K562 (cell line): ENCODE results near the gene RCSD1. TPM values are rescaled to one million over a fixed set of nuclear protein-coding genes. Genes with fewer than 3 reads are reported as not detected.

Experiments
- ATAC-seq: fragments of 200-7000 bp; cut with Tn5 transposase; 3 replicates; pipeline ENCODE4 v1.9.1; 2020; ENCODE audit warnings: moderate library complexity
- BruUV-seq: library from RNA; stranded (reverse); fragments of 400-500 nt; replicated peaks from 2 replicates; lab custom pipeline; 2021; lab: Mats Ljungman, UMichigan
- CTCF ChIA-PET: fragments of 300-600 bp; formaldehyde crosslinking; extraction: SDS; loops from one replicate; lab custom pipeline; 2021; ENCODE audit warnings: low intra/inter-chr PET ratio; lab: Yijun Ruan, JAX
- POLR2A ChIA-PET: fragments of 300-600, 350-650 bp; sonication (Branson Sonifier 250); formaldehyde crosslinking; extraction: SDS; loops from one replicate; lab custom pipeline; 2021; ENCODE audit warnings: antibody characterized with exemption, inconsistent platforms; lab: Yijun Ruan, JAX
- DNase-seq, 4 experiments: peaks; one replicate each; pipeline versions ENCODE4 v3.0.0 to v3.0.0-alpha.2; 2011 to 2018; ENCODE audit warnings: low spot score in 3 of 4, mixed read lengths in 3 of 4; ENCODE audit errors: extremely low read depth in 1 of 4
- FAIRE-seq: peaks from 2 replicates; lab custom pipeline; 2011; peaks lifted over from hg19 to GRCh38; lab: Jason Lieb, UNC
- H2AFZ ChIP-seq: 2 replicates; pipeline ENCODE4 v1.6.0; 2011; ENCODE audit warnings: low read depth, low read length, control low read depth, inconsistent platforms
- H3K27ac ChIP-seq: fragments of 200-600 bp; 3 replicates; pipeline ENCODE4 v1.8.0; 2011; ENCODE audit warnings: low read depth, mild to moderate bottlenecking, control low read depth, inconsistent platforms, low read length, moderate library complexity, mixed read lengths; ENCODE audit errors: extremely low read depth
- H3K27me3 ChIP-seq, 2 experiments: fragments of 300-600 bp in 1 of 2; 2 replicates in 1 of 2; 3 replicates in 1 of 2; pipeline versions ENCODE4 v1.6.0 to v1.8.0; 2011; ENCODE audit warnings: inconsistent platforms in 2 of 2, low read length in 2 of 2, mild to moderate bottlenecking in 1 of 2, mixed read lengths in 1 of 2, moderate library complexity in 1 of 2; ENCODE audit not compliant: control insufficient read depth in 2 of 2, insufficient read depth in 2 of 2
- H3K36me3 ChIP-seq: fragments of 300-600 bp; 3 replicates; pipeline ENCODE4 v1.8.0; 2011; ENCODE audit warnings: mild to moderate bottlenecking, low read length, inconsistent platforms; ENCODE audit not compliant: control insufficient read depth, insufficient read depth
- H3K4me1 ChIP-seq, 2 experiments: fragments of 200-600 bp in 1 of 2; replicated peaks in 1 of 2; 2 replicates in 1 of 2; 3 replicates in 1 of 2; pipeline versions ENCODE4 v1.5.1 to v1.8.0; 2011; ENCODE audit warnings: inconsistent platforms in 2 of 2, low read length in 2 of 2, mild to moderate bottlenecking in 1 of 2, mixed read lengths in 1 of 2, moderate library complexity in 1 of 2; ENCODE audit not compliant: control insufficient read depth in 2 of 2, insufficient read depth in 2 of 2
- H3K4me2 ChIP-seq: 2 replicates; pipeline ENCODE4 v1.6.1; 2011; ENCODE audit warnings: low read length, control low read depth, inconsistent platforms, mixed read lengths; ENCODE audit not compliant: insufficient read depth
- H3K4me3 ChIP-seq: fragments of 200-600 bp; sonication (generic), shearing (Covaris generic); 2 replicates; pipeline ENCODE4 v1.5.1; 2016; ENCODE audit warnings: control low read depth, inconsistent platforms
- H3K79me2 ChIP-seq: fragments of 200-600 bp; 3 replicates; pipeline ENCODE4 v1.8.0; 2011; ENCODE audit warnings: low read length, inconsistent platforms; ENCODE audit not compliant: control insufficient read depth, insufficient read depth
- H3K9ac ChIP-seq, 2 experiments: 2 replicates each; pipeline versions ENCODE4 v1.6.0 to v1.6.1; 2011; ENCODE audit warnings: low read depth in 2 of 2, low read length in 2 of 2, control low read depth in 1 of 2, inconsistent platforms in 1 of 2, mild to moderate bottlenecking in 1 of 2, mixed read lengths in 1 of 2; ENCODE audit not compliant: insufficient read depth in 1 of 2
- H3K9me1 ChIP-seq: one replicate; pipeline ENCODE4 v1.6.0; 2011; ENCODE audit warnings: inconsistent platforms, mild to moderate bottlenecking, low read length, moderate library complexity; ENCODE audit not compliant: control insufficient read depth, insufficient read depth
- H3K9me3 ChIP-seq: replicated peaks from 2 replicates; pipeline ENCODE4 v1.5.1; 2011; ENCODE audit warnings: low read depth, low read length, inconsistent platforms; ENCODE audit not compliant: control insufficient read depth, insufficient read depth
- H4K20me1 ChIP-seq: replicated peaks from 2 replicates; pipeline ENCODE4 v1.6.1; 2011; ENCODE audit warnings: low read length, inconsistent platforms, mixed read lengths; ENCODE audit not compliant: control insufficient read depth, insufficient read depth
- ATF4 ChIP-seq: fragments of 450-650 bp; formaldehyde crosslinking; IDR thresholded peaks from 2 replicates; pipeline ENCODE4 v1.4.0; 2022; ENCODE audit warnings: mild to moderate bottlenecking, moderate library complexity
- BRF2 ChIP-seq: IDR thresholded peaks from 3 replicates; pipeline ENCODE4 v1.6.1; 2011; ENCODE audit warnings: borderline replicate concordance, mild to moderate bottlenecking; ENCODE audit not compliant: insufficient read length, insufficient read depth
- CEBPG ChIP-seq, 3 experiments: fragments of 200-800 bp in 1 of 3; sonication (Bioruptor generic) in 1 of 3; sonication (generic) in 1 of 3; formaldehyde crosslinking in 1 of 3; IDR thresholded peaks in 2 of 3; conservative IDR thresholded peaks in 1 of 3; 2 replicates each; pipeline versions ENCODE4 v1.6.1 to v1.8.0; 2016 to 2022; ENCODE audit warnings: missing compliant biosample characterization in 2 of 3, missing genetic modification characterization in 2 of 3, mild to moderate bottlenecking in 1 of 3, missing genetic modification reagents in 1 of 3
- FOXM1 ChIP-seq, 2 experiments: fragments of 450-650 bp in 1 of 2; sonication (generic) in 1 of 2; formaldehyde crosslinking in 1 of 2; IDR thresholded peaks; 2 replicates each; pipeline versions ENCODE4 v1.6.1 to v1.9.0; 2017 to 2022; ENCODE audit warnings: low read depth in 2 of 2, mild to moderate bottlenecking in 2 of 2, missing genetic modification reagents in 1 of 2, moderate library complexity in 1 of 2
- GATAD2B ChIP-seq: fragments of 450-650 bp; IDR thresholded peaks from 2 replicates; pipeline ENCODE4 v1.6.1; 2017; ENCODE audit warnings: mild to moderate bottlenecking, borderline replicate concordance
- NR2C1 ChIP-seq, 2 experiments: fragments of 450-650 bp; IDR thresholded peaks; 2 replicates each; pipeline ENCODE4 v1.6.1; 2017; ENCODE audit warnings: mild to moderate bottlenecking in 2 of 2, antibody characterized with exemption in 1 of 2, inconsistent platforms in 1 of 2, missing compliant biosample characterization in 1 of 2, missing genetic modification characterization in 1 of 2
- PHF20 ChIP-seq: fragments of 450-650 bp; IDR thresholded peaks from 2 replicates; pipeline ENCODE4 v1.6.1; 2018; ENCODE audit not compliant: partially characterized antibody
- POLR2A ChIP-seq: fragments of 450-650 bp; conservative IDR thresholded peaks from 2 replicates; pipeline ENCODE4 v1.6.1; 2016
- PPARD ChIP-seq: fragments of 250-450 bp; sonication (Bioruptor Pico); IDR thresholded peaks from 2 replicates; pipeline ENCODE4 v1.8.0; 2022; ENCODE audit warnings: inconsistent platforms, mild to moderate bottlenecking, moderate library complexity
- PURB ChIP-seq: sonication (generic); formaldehyde crosslinking; IDR thresholded peaks from 2 replicates; pipeline ENCODE4 v1.9.0; 2021; ENCODE audit warnings: low read depth, mild to moderate bottlenecking, missing genetic modification reagents
- RNF2 ChIP-seq: sonication (generic); IDR thresholded peaks from 2 replicates; pipeline ENCODE4 v1.6.1; 2016
- TCF3 ChIP-seq: sonication (generic); formaldehyde crosslinking; IDR thresholded peaks from 2 replicates; pipeline ENCODE4 v1.4.0; 2020; ENCODE audit warnings: mild to moderate bottlenecking, missing genetic modification reagents
- ZBTB17 ChIP-seq: fragments of 450-650 bp; formaldehyde crosslinking; IDR thresholded peaks from 2 replicates; pipeline ENCODE4 v1.4.0; 2020; ENCODE audit warnings: mild to moderate bottlenecking
- WGBS: fragments of 100-300 bp; shearing (Covaris generic); methylation state at CpG from one replicate; pipeline ENCODE4 v1.1.6; 2016; ENCODE audit warnings: low coverage, mixed read lengths; ENCODE audit not compliant: insufficient coverage; ENCODE audit errors: missing lambda C conversion rate; 5-methylcytosine and 5-hydroxymethylcytosine counted together
- in situ Hi-C: fragments of 300-500 bp; cut with MboI; formaldehyde crosslinking; loops from 4 replicates; pipeline ENCODE4 v1.15.0; 2018; ENCODE audit warnings: inconsistent platforms, mixed read lengths
- intact Hi-C: fragments of 100-400 bp; cut with micrococcal nuclease; formaldehyde crosslinking; loops from 2 replicates; pipeline ENCODE4 v1.14.2; 2022
- polyA plus RNA-seq, 8 experiments: library from polyadenylated mRNA; depleted of rRNA in 4 of 8; stranded (reverse) in 5 of 8; unstranded in 3 of 8; fragments of >200 nt; fragmentation: Nextera tagmentation in 2 of 8; fragmentation: Illumina TruSeq in 1 of 8; extraction: Ambion mirVana in 2 of 8; extraction: Trizol in 1 of 8; gene quantifications; 2 replicates each; pipeline versions ENCODE4 v1.2.1 to v1.2.3, GENCODE V29; 2011 to 2014; ENCODE audit warnings: inconsistent platforms in 1 of 8, missing spikeins in 1 of 8
- total RNA-seq, 7 experiments: library from RNA; depleted of rRNA in 6 of 7; stranded (reverse); fragments of >200 nt in 6 of 7; fragmentation: Illumina TruSeq in 2 of 7; extraction: Trizol in 2 of 7; gene quantifications; 2 replicates each; pipeline versions ENCODE4 v1.2.1 to v1.2.3, GENCODE V29; 2011 to 2021; ENCODE audit warnings: low replicate concordance in 1 of 7
- TF ChIP-seq, protein P1 (sequence below): sonication (generic); formaldehyde crosslinking; IDR thresholded peaks from 2 replicates; pipeline ENCODE4 v1.8.0; 2022; ENCODE audit warnings: mild to moderate bottlenecking, low read depth, missing genetic modification reagents

The RCSD1 gene
- total and polyA plus RNA-seq, 9 of the 15 experiments (the other 6 are each of a cell fraction or from before 2014, with no cell fraction given), result 7.8 to 69.8 (median 45.3) TPM

DNA sequence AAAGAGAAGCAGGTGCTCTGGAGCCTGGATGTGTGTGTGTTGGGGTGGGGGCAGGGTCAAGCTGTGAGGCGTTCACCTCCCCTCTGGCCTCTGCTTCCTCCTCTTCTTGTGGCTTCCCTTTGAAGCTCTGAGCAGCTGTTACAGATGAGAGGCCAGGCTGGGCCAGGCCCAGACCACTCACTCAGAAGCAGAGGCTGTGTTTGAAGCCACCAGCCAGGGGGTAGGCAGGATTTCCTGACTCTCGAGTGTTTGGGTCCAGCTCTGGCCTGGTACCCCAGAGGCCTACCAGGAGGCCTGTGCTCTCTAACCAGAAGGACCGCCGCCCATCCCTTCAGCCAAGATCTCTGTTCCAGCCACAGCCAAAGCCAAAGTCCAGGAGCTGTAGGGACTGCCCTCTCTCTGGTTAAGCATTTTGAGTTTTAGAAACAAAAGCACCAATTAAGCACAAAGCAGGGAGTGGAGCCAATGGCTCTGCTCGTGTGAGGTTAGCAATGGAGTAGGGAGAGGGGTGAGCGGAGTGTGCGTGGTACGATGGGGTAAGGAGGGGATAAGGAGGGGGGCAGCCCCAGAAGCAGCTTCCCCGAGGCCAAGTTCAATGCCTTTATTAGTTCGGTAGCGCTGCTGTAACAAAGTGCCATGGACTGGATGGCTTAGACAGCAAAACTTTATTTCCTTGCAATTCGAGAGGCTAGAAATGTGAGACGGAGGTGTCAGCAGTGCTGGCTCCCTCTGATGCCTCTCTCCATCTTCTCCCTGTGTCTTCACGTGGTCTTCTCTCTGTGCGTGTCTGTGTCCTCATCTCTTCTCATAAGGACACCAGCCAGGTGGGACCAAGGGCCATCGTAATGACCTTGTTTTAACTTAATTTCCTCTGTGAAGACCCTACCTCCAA, 20.5 kb downstream of the RCSD1 start:
- peaks cover 4% of the 10 kb centered on the region; the same call in 2 of the 3 replicates for H3K79me2 ChIP-seq
- peak; percentile 55 for ATAC-seq
- POLR2A ChIA-PET, result interaction anchor here (0.6 to 2.6 kb wide), 8 partner anchors 8 to 33 kb away, joined by 3 to 17 read pairs (median 6); no protein-coding TSS in a partner anchor
- no peak for TF ChIP-seq RNF2
- TF ChIP-seq ZBTB17 (CRISPR knock-in tag), result no peak
- TF ChIP-seq, protein P1, sequence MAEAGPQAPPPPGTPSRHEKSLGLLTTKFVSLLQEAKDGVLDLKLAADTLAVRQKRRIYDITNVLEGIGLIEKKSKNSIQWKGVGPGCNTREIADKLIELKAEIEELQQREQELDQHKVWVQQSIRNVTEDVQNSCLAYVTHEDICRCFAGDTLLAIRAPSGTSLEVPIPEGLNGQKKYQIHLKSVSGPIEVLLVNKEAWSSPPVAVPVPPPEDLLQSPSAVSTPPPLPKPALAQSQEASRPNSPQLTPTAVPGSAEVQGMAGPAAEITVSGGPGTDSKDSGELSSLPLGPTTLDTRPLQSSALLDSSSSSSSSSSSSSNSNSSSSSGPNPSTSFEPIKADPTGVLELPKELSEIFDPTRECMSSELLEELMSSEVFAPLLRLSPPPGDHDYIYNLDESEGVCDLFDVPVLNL, result no peak
- TF ChIP-seq CEBPG (CRISPR knock-in tag; IDR thresholded peaks at IDR 0.05), result no peak
- no peak for TF ChIP-seq CEBPG (tag; conservative IDR thresholded peaks at IDR 0.05 in 1 of 2, IDR thresholded peaks at IDR 0.05 in 1 of 2)
- TF ChIP-seq TCF3, result no peak
- no peak for TF ChIP-seq POLR2A
- no peak for TF ChIP-seq FOXM1 (IDR thresholded peaks at IDR 0.05; ENCODE audit: low read depth)
- no peak for TF ChIP-seq FOXM1 (CRISPR knock-in tag; IDR thresholded peaks at IDR 0.05; ENCODE audit: low read depth)
- TF ChIP-seq NR2C1 (IDR thresholded peaks at IDR 0.05), result no peak
- no peak for TF ChIP-seq NR2C1 (tag; IDR thresholded peaks at IDR 0.05)
- no peak for TF ChIP-seq ATF4 (CRISPR knock-in tag)
- TF ChIP-seq GATAD2B, result no peak
- TF ChIP-seq PPARD (CRISPR knock-in tag), result no peak
- no peak for TF ChIP-seq PHF20
- no peak for TF ChIP-seq BRF2
- no peak for TF ChIP-seq PURB

More for the DNA sequence above, 20.5 kb downstream of the RCSD1 start:
- intact Hi-C loops (no loop called here), in situ Hi-C loops (no loop called here)
- Histone ChIP-seq H3K27me3 (no peaks in the 10 kb centered on the region), H4K20me1 (peaks cover 7% of the 10 kb centered on the region; the same call in 1 of the 2 replicates), H3K9me1 (no peaks in the 10 kb centered on the region), H3K9me3 (no peaks in the 10 kb centered on the region), H2AFZ (no peak overlapping the region), H3K4me2 (no peak overlapping the region), H3K27ac (no peak overlapping the region), H3K4me3 (no peak overlapping the region), H3K9ac (peak overlapping the region in 1 of 2 experiments; percentile 81; a peak in 2 of 4 replicates), H3K36me3 (peaks cover 23% of the 10 kb centered on the region; the same call in 2 of the 3 replicates), H3K4me1 (peaks cover 9 to 10% of the 10 kb centered on the region in 2 experiments; a peak in 4 of 5 replicates)
- DNase-seq, result no peak
- BruUV-seq, result no TSS peak
- no peak for FAIRE-seq
- CTCF ChIA-PET, result no interaction called here
- 77% methylated on average over 16 of the region's 16 CpGs for WGBS
